Hepatocyte (in vitro differentiated cells): ENCODE data around the gene SIAH3.

ENCODE experiments used
- EZH2 ChIP-seq: fragments of 200-600 bp; sonication (generic); IDR thresholded peaks from 2 replicates; pipeline ENCODE4 v1.6.1; 2016; ENCODE audit warnings: antibody characterized with exemption, mild to moderate bottlenecking, borderline replicate concordance
- TF ChIP-seq, protein P1 (sequence below): fragments of 200-600 bp; sonication (generic); IDR thresholded peaks from 2 replicates; pipeline ENCODE4 v1.5.1; 2016; ENCODE audit warnings: antibody characterized with exemption, mild to moderate bottlenecking; ENCODE audit not compliant: poor library complexity

DNA sequence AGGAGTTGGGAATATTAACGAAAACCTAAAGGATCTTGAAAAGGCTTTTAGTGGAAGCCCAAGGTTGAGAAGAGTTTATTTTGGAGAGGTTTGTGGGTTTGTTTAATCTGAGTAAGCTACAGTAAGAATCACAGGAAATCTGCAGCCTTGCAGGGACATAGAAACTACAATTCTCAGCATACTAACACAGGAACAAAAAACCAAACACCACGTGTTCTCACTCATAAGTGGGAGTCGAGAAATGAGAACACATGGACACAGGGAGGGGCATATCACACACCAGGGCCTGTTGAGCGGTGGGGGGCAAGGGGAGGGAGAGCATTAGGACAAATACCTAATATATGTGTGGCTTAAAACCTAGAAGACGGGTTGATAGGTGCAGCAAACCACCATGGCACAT, 8.7 kb upstream of the SIAH3 start:
- TF ChIP-seq, protein P1, sequence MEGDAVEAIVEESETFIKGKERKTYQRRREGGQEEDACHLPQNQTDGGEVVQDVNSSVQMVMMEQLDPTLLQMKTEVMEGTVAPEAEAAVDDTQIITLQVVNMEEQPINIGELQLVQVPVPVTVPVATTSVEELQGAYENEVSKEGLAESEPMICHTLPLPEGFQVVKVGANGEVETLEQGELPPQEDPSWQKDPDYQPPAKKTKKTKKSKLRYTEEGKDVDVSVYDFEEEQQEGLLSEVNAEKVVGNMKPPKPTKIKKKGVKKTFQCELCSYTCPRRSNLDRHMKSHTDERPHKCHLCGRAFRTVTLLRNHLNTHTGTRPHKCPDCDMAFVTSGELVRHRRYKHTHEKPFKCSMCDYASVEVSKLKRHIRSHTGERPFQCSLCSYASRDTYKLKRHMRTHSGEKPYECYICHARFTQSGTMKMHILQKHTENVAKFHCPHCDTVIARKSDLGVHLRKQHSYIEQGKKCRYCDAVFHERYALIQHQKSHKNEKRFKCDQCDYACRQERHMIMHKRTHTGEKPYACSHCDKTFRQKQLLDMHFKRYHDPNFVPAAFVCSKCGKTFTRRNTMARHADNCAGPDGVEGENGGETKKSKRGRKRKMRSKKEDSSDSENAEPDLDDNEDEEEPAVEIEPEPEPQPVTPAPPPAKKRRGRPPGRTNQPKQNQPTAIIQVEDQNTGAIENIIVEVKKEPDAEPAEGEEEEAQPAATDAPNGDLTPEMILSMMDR = no peak
- TF ChIP-seq EZH2 = no peak
